ENCODE results near the gene ADM.

- TF ChIP-seq CTCF (IDR thresholded peaks at IDR 0.05; ENCODE audit: low read depth, low read length, missing input control), result no peak
- TF ChIP-seq RAD21 (IDR thresholded peaks at IDR 0.05), result no peak
Measured at GRCh38 chr11:10349281-10349665, 44.4 kb downstream of the ADM start.

Measured in liver (tissue), 3 donors.